ENCODE data around the gene TTC23L. TPM values are rescaled to one million over a fixed set of nuclear protein-coding genes. Genes with fewer than 3 reads are reported as not detected.

TTC23L gene
- total and polyA plus RNA-seq, 2 of the 8 experiments (the other 6 are each of a cell fraction or from before 2014, with no cell fraction given) = 1.1 to 2.4 TPM

GRCh38 chr5:34927785-34928184 is 88.8 kb downstream of the TTC23L start:
- H3K27ac ChIP-seq (ENCODE audit: low read depth, low read length) = no peak overlapping the region
- no peak overlapping the region for H2AFZ ChIP-seq (ENCODE audit: low read length)

More at GRCh38 chr5:34927785-34928184, 88.8 kb downstream of the TTC23L start:
- H3K4me1 ChIP-seq (replicated peaks in 1 of 4; ENCODE audit: control insufficient read depth in 3 of 4, insufficient read depth in 4 of 4, low read length in 3 of 4) = no peaks in the 10 kb centered on the region; a peak in 1 of 7 replicates
- no peak overlapping the region for H4K5ac ChIP-seq (ENCODE audit: insufficient read length, low read depth, low read length)
- no peak overlapping the region for H3K23ac ChIP-seq (ENCODE audit: insufficient read length)
- no peak overlapping the region for H3K4me2 ChIP-seq (ENCODE audit: insufficient read depth in 1 of 2, low read depth in 2 of 2, low read length in 2 of 2)
- POLR2A ChIA-PET (ENCODE audit: partially characterized antibody) = interaction anchor here (3.8 kb wide), 1 partner anchor 12 kb away, joined by 51 read pairs; the partner anchor contains the start of genes BRIX1 and RAD1
- no peak overlapping the region for H3K4ac ChIP-seq (replicated peaks; ENCODE audit: insufficient read length, low read depth, low read length)
- no peak overlapping the region for H2BK15ac ChIP-seq (ENCODE audit: low read length)
- H3K18ac ChIP-seq (ENCODE audit: extremely low read depth, low read length) = no peak overlapping the region
- H2BK120ac ChIP-seq (replicated peaks; ENCODE audit: low read depth, low read length) = no peak overlapping the region
- H4K8ac ChIP-seq (ENCODE audit: extremely low read depth, insufficient read depth, low read length) = no peak overlapping the region
- CTCF ChIA-PET (ENCODE audit: partially characterized antibody) = interaction anchor here (0.6 to 0.8 kb wide), 3 partner anchors 10 to 915 kb away, joined by 3 to 4 read pairs (median 3); no protein-coding TSS in a partner anchor
- H3K36me3 ChIP-seq (ENCODE audit: control insufficient read depth in 2 of 4, insufficient read depth in 4 of 4, low read length in 3 of 4) = peaks cover 14 to 46% (median 33%) of the 10 kb centered on the region in 4 experiments
- TF ChIP-seq JUN (IDR thresholded peaks at IDR 0.05; ENCODE audit: low read depth, low read length) (no peak), SP4 (IDR thresholded peaks at IDR 0.05; ENCODE audit: low read length) (no peak), MAFK (IDR thresholded peaks at IDR 0.05; ENCODE audit: low read depth, low read length) (no peak), CBX5 (IDR thresholded peaks at IDR 0.05; ENCODE audit: low read depth, low read length) (no peak), FOSL1 (IDR thresholded peaks at IDR 0.05; ENCODE audit: insufficient read depth, low read depth, low read length) (no peak), CHD1 (IDR thresholded peaks at IDR 0.05; ENCODE audit: low read depth, low read length) (no peak)
- H2BK5ac ChIP-seq (ENCODE audit: low read depth, low read length) = no peak overlapping the region
- no peak overlapping the region for H3K56ac ChIP-seq (replicated peaks; ENCODE audit: insufficient read length, low read depth, low read length)
- H3K27me3 ChIP-seq (replicated peaks in 1 of 4; ENCODE audit: control insufficient read depth in 3 of 4, extremely low read depth in 1 of 4, insufficient read depth in 3 of 4, low read length in 3 of 4) = no peaks in the 10 kb centered on the region
- H3K14ac ChIP-seq (ENCODE audit: insufficient read length) = no peak overlapping the region
- no peak overlapping the region for H2BK12ac ChIP-seq (ENCODE audit: low read depth, low read length)
- H3K23me2 ChIP-seq (ENCODE audit: low read depth, low read length) = no peaks in the 10 kb centered on the region
- 88% methylated on average over 5 of the region's 5 CpGs; no CpG with 5 or more reads in 1 of the 2 experiments for WGBS, 2 experiments (ENCODE audit: extremely low coverage in 1 of 2, insufficient coverage in 1 of 2, insufficient read length in 1 of 2, insufficient replicate concordance in 2 of 2, low coverage in 1 of 2, low lambda C conversion rate in 2 of 2, missing lambda C conversion rate in 1 of 2)
- no peak overlapping the region for H3K4me3 ChIP-seq (ENCODE audit: extremely low read depth in 1 of 4, insufficient read depth in 2 of 4, low read depth in 3 of 4, low read length in 4 of 4)
- no peak overlapping the region for H3K9ac ChIP-seq (replicated peaks in 1 of 4; ENCODE audit: extremely low read depth in 1 of 4, low read depth in 3 of 4, low read length in 3 of 4)
- no peaks in the 10 kb centered on the region for H3K9me3 ChIP-seq (ENCODE audit: insufficient read depth in 2 of 2, low read depth in 1 of 2, low read length in 1 of 2)
- peaks cover 3 to 23% of the 10 kb centered on the region in 2 experiments; a peak in 3 of 4 replicates for H3K79me2 ChIP-seq (ENCODE audit: control insufficient read depth in 1 of 2, insufficient read depth in 2 of 2, low read length in 2 of 2)
- no peak overlapping the region for H4K91ac ChIP-seq (replicated peaks; ENCODE audit: insufficient read length, low read length)
- no peak for FAIRE-seq
- H2AK5ac ChIP-seq (ENCODE audit: low read depth, low read length) = no peak overlapping the region
- no peak overlapping the region for H2BK20ac ChIP-seq (ENCODE audit: low read length)
- H3K79me1 ChIP-seq (ENCODE audit: low read depth, low read length) = peaks cover 3% of the 10 kb centered on the region
- DNase-seq (ENCODE audit: low read depth in 1 of 2, low spot score in 2 of 2) = no peak
- H4K20me1 ChIP-seq (replicated peaks in 1 of 2; ENCODE audit: control insufficient read depth in 1 of 2, insufficient read depth in 2 of 2, low read length in 2 of 2) = peaks cover 0 to 2% of the 10 kb centered on the region in 2 experiments

Measured in H1 (cell line).